Hepatocyte (in vitro differentiated cells): ENCODE results near the gene SMARCB1. TPM values are rescaled to one million over a fixed set of nuclear protein-coding genes. Genes with fewer than 3 reads are reported as not detected.

Source experiments
- DNase-seq: peaks from one replicate; pipeline ENCODE4 v3.0.0-alpha.2; 2016; ENCODE audit warnings: low spot score
- H2AFZ ChIP-seq: fragments of 200-600 bp; sonication (generic); 2 replicates; pipeline ENCODE4 v1.6.0; 2016; ENCODE audit warnings: antibody characterized with exemption, mild to moderate bottlenecking
- H3K27ac ChIP-seq: fragments of 200-600 bp; sonication (generic); 2 replicates; pipeline ENCODE4 v1.5.1; 2016; ENCODE audit warnings: mild to moderate bottlenecking
- H3K27me3 ChIP-seq: fragments of 200-600 bp; sonication (generic); 2 replicates; pipeline ENCODE4 v1.6.1; 2016
- H3K36me3 ChIP-seq: fragments of 200-600 bp; sonication (generic); replicated peaks from 2 replicates; pipeline ENCODE4 v1.5.1; 2016; ENCODE audit warnings: low read depth; ENCODE audit not compliant: insufficient read depth
- H3K4me1 ChIP-seq: fragments of 200-600 bp; sonication (generic); 2 replicates; pipeline ENCODE4 v1.5.1; 2016; ENCODE audit warnings: mild to moderate bottlenecking, moderate library complexity; ENCODE audit not compliant: insufficient read depth
- H3K4me2 ChIP-seq: fragments of 200-600 bp; sonication (generic); 2 replicates; pipeline ENCODE4 v1.6.0; 2016
- H3K4me3 ChIP-seq: fragments of 200-600 bp; sonication (generic); 2 replicates; pipeline ENCODE4 v1.5.1; 2016; ENCODE audit warnings: mild to moderate bottlenecking
- H3K79me2 ChIP-seq: fragments of 200-600 bp; sonication (generic); 2 replicates; pipeline ENCODE4 v1.6.0; 2017; ENCODE audit warnings: mild to moderate bottlenecking
- H3K9me2 ChIP-seq: fragments of 200-600 bp; sonication (generic); replicated peaks from 2 replicates; pipeline ENCODE4 v1.6.0; 2017; ENCODE audit warnings: mild to moderate bottlenecking; ENCODE audit not compliant: insufficient read depth
- H3K9me3 ChIP-seq: fragments of 200-600 bp; sonication (generic); 2 replicates; pipeline ENCODE4 v1.5.1; 2016; ENCODE audit warnings: low read depth, mild to moderate bottlenecking
- H4K20me1 ChIP-seq: fragments of 200-600 bp; sonication (generic); 2 replicates; pipeline ENCODE4 v1.6.0; 2016; ENCODE audit warnings: mild to moderate bottlenecking; ENCODE audit not compliant: insufficient read depth, poor library complexity, severe bottlenecking
- CTCF ChIP-seq: fragments of 200-600 bp; sonication (generic); IDR thresholded peaks from 2 replicates; pipeline ENCODE4 v1.5.1; 2016; ENCODE audit warnings: antibody characterized with exemption, mild to moderate bottlenecking; ENCODE audit not compliant: poor library complexity
- EZH2 ChIP-seq: fragments of 200-600 bp; sonication (generic); IDR thresholded peaks from 2 replicates; pipeline ENCODE4 v1.6.1; 2016; ENCODE audit warnings: antibody characterized with exemption, mild to moderate bottlenecking, borderline replicate concordance
- EZH2phosphoT487 ChIP-seq: fragments of 200-600 bp; sonication (generic); IDR thresholded peaks from one replicate; pipeline ENCODE4 v1.6.1; 2018; ENCODE audit warnings: antibody characterized with exemption, mild to moderate bottlenecking, low read depth, moderate library complexity; ENCODE audit not compliant: unreplicated experiment, severe bottlenecking
- WGBS: methylation state at CpG from one replicate; pipeline ENCODE4 v1.1.6; 2016; ENCODE audit warnings: low lambda C conversion rate; ENCODE audit errors: missing lambda C conversion rate; 5-methylcytosine and 5-hydroxymethylcytosine counted together
- polyA plus RNA-seq: library from polyadenylated mRNA; unstranded; fragments of >200 nt; fragmentation: Nextera tagmentation; extraction: Ambion mirVana; gene quantifications from 2 replicates; pipeline ENCODE4 v1.2.1, GENCODE V29; 2016
- total RNA-seq: library from RNA; depleted of rRNA; stranded (reverse); fragments of >200 nt; gene quantifications from 2 replicates; pipeline ENCODE4 v1.2.3, GENCODE V29; 2014

SMARCB1 gene
- total and polyA plus RNA-seq, 2 experiments from 2014 or later: 84.3 to 120 TPM

DNA sequence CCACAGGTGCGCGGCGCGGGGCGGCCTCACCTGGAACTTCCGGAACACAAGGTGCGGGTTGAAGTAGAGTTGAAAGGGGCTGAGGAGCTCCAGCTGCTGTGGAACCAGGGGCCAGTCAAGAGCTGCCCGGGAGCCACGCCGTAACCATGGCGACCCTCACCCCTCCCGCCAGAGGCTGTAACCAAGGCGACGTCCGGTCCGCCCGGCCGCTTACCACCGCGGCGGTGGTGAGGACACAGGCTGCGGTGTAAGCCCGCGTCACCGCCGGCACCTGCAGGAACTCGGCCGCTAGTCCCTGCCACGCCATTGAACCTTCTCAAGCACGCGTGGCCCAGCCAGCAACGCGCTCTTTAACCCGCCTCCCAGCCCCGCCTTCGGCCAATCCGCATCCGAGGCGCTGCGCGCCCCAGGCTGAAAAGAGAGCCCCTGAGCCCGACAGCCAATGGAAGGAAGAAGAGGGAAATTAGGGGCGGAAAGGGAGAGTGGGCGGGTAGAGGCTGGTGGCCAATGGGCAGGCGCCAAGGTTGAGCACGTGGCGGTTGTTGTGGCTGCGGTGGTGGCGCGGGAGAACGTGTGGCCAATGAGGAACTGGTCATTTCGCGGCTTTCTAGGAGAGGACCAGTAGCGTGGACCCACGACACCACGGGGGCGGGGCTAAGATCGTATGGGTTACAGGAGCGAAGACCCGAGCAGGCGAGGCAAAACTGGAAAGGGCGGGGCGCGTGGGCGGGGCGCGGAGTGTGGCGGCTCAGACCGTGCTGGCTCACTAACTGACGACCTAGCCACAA is 52.1 kb downstream of the SMARCB1 start, which contains the start of gene DERL3:
TSS of gene DERL3 (minus strand) at position 326 of the 788 bp plus-strand sequence. CDS start at position 307, 19 bp downstream.
- H3K27ac ChIP-seq: no peak within 1 kb of the TSS

GRCh38 chr22:23840026-23840425 is 53.3 kb downstream of the SMARCB1 start:
- Histone ChIP-seq H3K4me2 (no peak overlapping the region), H3K4me3 (no peak overlapping the region), H3K27me3 (no peaks in the 10 kb centered on the region), H3K4me1 (peaks cover 25% of the 10 kb centered on the region), H3K27ac (no peak overlapping the region), H3K9me2 (no peaks in the 10 kb centered on the region), H3K79me2 (no peaks in the 10 kb centered on the region), H3K9me3 (no peaks in the 10 kb centered on the region), H3K36me3 (no peaks in the 10 kb centered on the region), H4K20me1 (no peaks in the 10 kb centered on the region), H2AFZ (no peak overlapping the region)
- whole genome bisulfite sequencing: 97% methylated on average over 7 of the region's 7 CpGs
- DNase-seq: no peak
- TF ChIP-seq CTCF (no peak), EZH2phosphoT487 (no peak), EZH2 (no peak)

More for the DNA sequence above, 52.1 kb downstream of the SMARCB1 start, which contains the start of gene DERL3:
- no peak for TF ChIP-seq EZH2phosphoT487
- no peak for TF ChIP-seq EZH2
- no peak for TF ChIP-seq CTCF
- no peaks in the 10 kb centered on the region for H3K36me3 ChIP-seq
- H3K27me3 ChIP-seq: no peaks in the 10 kb centered on the region
- H3K4me1 ChIP-seq: peaks cover 25% of the 10 kb centered on the region
- H3K4me3 ChIP-seq: no peak within 1 kb of the TSS
- 3% methylated on average over 65 of the region's 70 CpGs for WGBS
- H3K9me3 ChIP-seq: no peaks in the 10 kb centered on the region
- H3K9me2 ChIP-seq: no peaks in the 10 kb centered on the region
- H4K20me1 ChIP-seq: no peaks in the 10 kb centered on the region
- no peaks in the 10 kb centered on the region for H3K79me2 ChIP-seq
- peak; percentile 97 for DNase-seq
- no peak within 1 kb of the TSS for H2AFZ ChIP-seq
- peak within 1 kb of the TSS; percentile 81 for H3K4me2 ChIP-seq

- Histone ChIP-seq H4K20me1 (no peaks in the 10 kb centered on the region), H3K4me3 (no peak overlapping the region), H3K79me2 (no peaks in the 10 kb centered on the region), H3K36me3 (no peaks in the 10 kb centered on the region), H3K9me2 (no peaks in the 10 kb centered on the region), H3K9me3 (no peaks in the 10 kb centered on the region), H3K27ac (peak overlapping the region; percentile 60), H3K4me2 (no peak overlapping the region), H3K27me3 (no peaks in the 10 kb centered on the region), H2AFZ (no peak overlapping the region), H3K4me1 (peaks cover 25% of the 10 kb centered on the region)
- WGBS: 89% methylated on average over 5 of the region's 5 CpGs
- TF ChIP-seq EZH2phosphoT487 (no peak), CTCF (no peak), EZH2 (no peak)
- DNase-seq: no peak
Measured at GRCh38 chr22:23841292-23841691, 54.5 kb downstream of the SMARCB1 start.
